CD4-positive, alpha-beta T cell treated with Interferon gamma for 1 hour (primary cell): ENCODE results near the gene ERBB3.
"Not testable (repeated sequence)": the region's sequence is repeated elsewhere in the genome, so short reads cannot be mapped to it uniquely, and the experiment has no call there.

Experiments used
- DNase-seq: peaks from one replicate; pipeline ENCODE4 v3.0.0-alpha.2; 2020

The ERBB3 gene

GRCh38 chr12:56079723-56080555 is at the start of gene ERBB3:
TSS of gene ERBB3 (plus strand) at chr12:56080165. CDS start at chr12:56080301, 136 bp downstream.
- peak; percentile 38 for DNase-seq

DNA sequence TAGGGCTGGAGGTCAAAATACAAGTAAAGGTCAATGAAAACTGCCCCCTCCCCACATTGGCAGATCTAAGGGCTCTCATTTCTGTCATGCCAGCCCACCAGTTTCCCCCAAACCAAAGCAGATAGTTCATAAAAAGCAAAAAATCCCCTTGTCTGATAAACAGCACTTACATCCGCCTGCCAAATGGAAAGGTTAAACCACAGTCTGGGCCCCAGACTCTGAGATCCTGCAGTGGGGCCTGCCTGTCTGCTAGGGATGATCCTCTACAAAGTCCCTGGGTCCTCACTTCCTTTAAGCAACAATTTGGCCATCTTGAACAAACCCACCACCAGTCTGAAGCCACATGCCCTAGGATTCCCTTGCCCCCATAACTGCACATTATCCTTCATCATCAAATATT is 48.0 kb upstream of the ERBB3 start:
- no peak for DNase-seq

GRCh38 chr12:56034586-56035332 is 45.2 kb upstream of the ERBB3 start:
- peak; percentile 12 for DNase-seq

GRCh38 chr12:56037161-56037560 is 42.8 kb upstream of the ERBB3 start:
- DNase-seq = no peak

- DNase-seq = no peak
Observed at GRCh38 chr12:56038022-56038655, 41.8 kb upstream of the ERBB3 start.

GRCh38 chr12:56040151-56040550 is 39.8 kb upstream of the ERBB3 start:
- no peak for DNase-seq

DNA sequence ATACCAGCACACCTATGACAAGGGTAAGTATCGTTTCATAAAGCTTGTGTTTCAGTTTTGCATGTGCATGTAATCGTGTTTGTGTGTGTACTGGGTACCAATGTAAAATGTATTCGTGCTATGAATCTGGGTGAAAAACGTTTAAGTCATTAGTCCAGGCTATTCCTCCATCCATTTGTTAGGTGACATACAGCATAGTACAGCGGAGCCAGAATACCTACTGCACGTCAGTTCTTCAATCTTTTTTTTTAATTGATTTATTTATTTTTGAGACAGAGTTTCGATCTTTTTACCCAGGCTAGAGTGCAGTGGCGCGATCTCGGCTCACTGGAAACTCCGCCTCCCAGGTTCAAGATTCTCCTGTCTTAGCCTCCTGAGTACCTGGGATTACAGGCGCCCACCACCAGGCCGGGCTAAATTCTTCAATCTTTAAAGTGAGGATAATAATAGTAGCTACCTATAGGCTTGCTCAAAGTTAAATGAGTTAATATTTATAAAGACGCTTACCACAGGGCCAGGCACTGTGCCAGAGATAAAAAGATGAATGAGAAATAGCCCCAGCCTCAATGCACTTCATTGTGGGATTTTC is 38.9 kb upstream of the ERBB3 start:
- DNase-seq = no peak

DNA sequence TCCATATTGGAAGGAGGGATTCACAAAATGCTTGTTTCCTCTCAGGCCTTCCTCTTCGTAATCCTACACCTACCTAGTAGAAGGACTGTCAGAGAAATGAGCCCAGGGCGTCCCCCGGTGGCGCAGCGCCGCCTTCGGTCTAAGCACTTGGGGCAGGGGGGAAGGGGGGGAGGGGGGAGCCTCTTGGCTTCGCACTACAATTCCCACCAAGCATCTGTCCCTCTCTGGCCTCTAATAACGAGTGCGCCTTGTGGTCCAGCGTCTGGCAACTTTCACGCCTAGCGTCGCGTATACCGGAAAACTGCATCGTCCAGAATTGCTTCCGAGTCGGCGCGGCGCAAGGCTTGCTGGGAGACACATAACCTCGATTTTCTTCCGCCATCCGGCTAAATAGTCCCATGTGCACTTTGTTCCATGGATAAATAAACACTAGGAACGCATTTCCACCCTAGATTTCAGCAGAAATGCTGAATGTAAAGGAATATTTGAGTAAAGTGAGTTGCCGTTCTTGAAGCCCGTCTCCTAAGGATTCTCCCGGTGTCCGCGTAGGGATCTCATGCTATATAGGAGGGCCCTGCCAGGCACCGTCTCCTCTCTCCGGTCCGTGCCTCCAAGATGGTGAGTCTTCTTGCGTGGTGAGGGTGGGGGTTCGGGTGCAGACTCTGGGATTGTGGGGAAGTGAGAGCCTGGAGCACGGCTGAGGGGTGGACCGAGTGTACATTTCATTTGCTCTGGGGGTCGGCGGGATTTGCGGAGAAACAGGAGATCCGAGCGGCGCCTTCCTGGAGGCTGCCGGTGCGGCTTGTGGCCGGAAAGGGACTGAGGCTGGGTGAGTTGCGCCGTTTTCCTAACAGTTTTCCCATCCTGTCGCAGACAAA is 38.2 kb upstream of the ERBB3 start, which contains the start of gene RPS26:
Gene RPS26, plus strand, starts transcription at position 367 of the 878 bp plus-strand sequence. Its CDS starts 249 bp downstream, at position 616.
- peak; percentile 97 for DNase-seq

DNA sequence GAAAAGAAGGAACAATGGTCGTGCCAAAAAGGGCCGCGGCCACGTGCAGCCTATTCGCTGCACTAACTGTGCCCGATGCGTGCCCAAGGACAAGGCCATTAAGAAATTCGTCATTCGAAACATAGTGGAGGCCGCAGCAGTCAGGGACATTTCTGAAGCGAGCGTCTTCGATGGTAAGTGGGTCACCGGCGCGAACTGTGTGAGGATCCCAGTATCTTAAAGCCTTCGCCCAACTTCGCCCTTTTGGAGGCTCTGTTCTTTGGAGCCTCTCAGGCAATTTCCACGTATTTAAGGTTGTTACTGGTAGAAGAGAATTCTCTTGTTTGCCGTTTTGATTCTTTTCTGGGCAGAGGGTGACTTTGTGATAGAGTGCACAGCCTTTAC is 37.5 kb upstream of the ERBB3 start:
- not testable (repeated sequence) for DNase-seq

DNA sequence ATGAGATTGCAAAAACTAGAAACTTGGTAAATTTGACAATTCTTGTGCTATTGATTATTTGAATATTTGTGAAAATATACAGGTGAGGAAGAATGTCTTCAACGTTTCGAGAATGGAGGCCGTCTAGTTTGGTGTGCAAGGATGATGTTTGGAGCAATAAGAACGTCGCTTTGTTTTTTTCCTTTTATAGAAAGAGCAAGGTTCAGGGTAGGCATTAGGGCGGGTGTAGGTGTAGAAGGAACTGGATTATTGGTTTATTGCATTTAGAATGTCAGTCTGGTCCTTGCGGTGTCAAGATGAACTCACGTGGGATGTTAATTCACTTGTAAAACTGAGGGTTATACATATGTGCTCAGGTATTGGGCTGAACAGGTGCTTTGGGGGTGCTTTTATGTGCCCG is 37.1 kb upstream of the ERBB3 start:
- DNase-seq = no peak

GRCh38 chr12:56046027-56046780 is 33.8 kb upstream of the ERBB3 start:
- no peak for DNase-seq

GRCh38 chr12:56053407-56053893 is 26.5 kb upstream of the ERBB3 start:
- no peak for DNase-seq

GRCh38 chr12:56059964-56060363 is 20.0 kb upstream of the ERBB3 start:
- DNase-seq = not testable (repeated sequence)

GRCh38 chr12:56061982-56062381 is 18.0 kb upstream of the ERBB3 start:
- DNase-seq = no peak

- no peak for DNase-seq
Observed at GRCh38 chr12:56062996-56063395, 17.0 kb upstream of the ERBB3 start.

GRCh38 chr12:56071648-56072047 is 8.3 kb upstream of the ERBB3 start:
- DNase-seq = no peak

DNA sequence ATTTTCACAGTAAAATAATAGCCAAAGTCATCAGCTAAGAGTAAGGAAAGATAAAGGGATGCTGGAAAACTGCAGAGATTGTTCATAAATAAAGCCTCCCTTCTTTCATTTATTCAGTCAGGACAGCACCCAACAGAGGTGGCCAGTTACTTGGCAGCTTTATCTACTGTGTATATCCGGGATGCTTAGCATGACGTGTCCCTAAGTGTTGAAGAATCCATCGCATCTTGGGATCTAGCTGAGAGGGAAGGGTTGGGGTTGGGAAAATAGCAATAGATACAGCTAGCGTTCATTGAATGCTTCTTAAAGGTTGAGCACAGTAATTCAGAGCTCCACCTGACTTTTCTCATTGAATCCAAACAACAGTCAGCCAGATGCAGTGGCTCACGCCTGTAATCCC is 5.6 kb upstream of the ERBB3 start:
- no peak for DNase-seq

GRCh38 chr12:56077966-56078365 is 2.0 kb upstream of the ERBB3 start:
- not testable (repeated sequence) for DNase-seq

DNA sequence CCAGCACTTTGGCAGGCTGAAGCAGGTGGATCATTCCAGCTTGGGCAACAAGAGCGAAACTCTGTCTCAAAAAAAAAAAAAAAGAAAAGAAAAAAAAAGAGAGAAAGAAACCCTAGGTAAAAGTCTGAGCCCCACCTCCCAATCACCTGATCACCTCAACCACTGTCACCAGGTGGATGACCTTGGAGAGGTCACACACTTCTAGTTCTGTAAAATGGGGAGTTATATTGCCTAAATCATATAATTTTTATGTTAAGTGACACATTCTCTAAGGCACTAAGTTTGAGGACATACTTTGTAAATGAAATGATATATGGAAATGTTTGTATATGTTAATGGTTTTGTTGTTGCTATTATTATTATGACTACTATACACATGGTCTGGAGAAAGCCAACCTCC is 1.5 kb upstream of the ERBB3 start:
- no peak for DNase-seq

- peak; percentile 46 for DNase-seq
Observed at GRCh38 chr12:56078931-56079722, 838 bp upstream of the ERBB3 start.
